ENCODE measurements around the gene KIRREL3.

The KIRREL3 gene

GRCh38 chr11:126420698-126421256 is 579.8 kb downstream of the KIRREL3 start:
- no peak overlapping the region for H3K4me3 ChIP-seq (replicated peaks; ENCODE audit: insufficient read depth, low read length)
- no peak for TF ChIP-seq REST (IDR thresholded peaks at IDR 0.05; ENCODE audit: insufficient replicate concordance, low read depth)
- no peak for TF ChIP-seq GABPA (IDR thresholded peaks at IDR 0.05; ENCODE audit: low read depth)
- no peak for TF ChIP-seq CTCF (IDR thresholded peaks at IDR 0.05; ENCODE audit: insufficient read depth, low read length)
- no peak for TF ChIP-seq SPI1 (IDR thresholded peaks at IDR 0.05; ENCODE audit: borderline replicate concordance, low read depth)
- H3K27me3 ChIP-seq (ENCODE audit: insufficient read depth, poor library complexity, severe bottlenecking) = no peaks in the 10 kb centered on the region
- no peak for DNase-seq (ENCODE audit: low read depth in 1 of 2, low spot score in 1 of 2)
- no peak overlapping the region; the same call in 1 of the 2 replicates for H3K27ac ChIP-seq (replicated peaks)

- Histone ChIP-seq H3K27ac (replicated peaks) (peak overlapping the region; percentile 34), H3K27me3 (ENCODE audit: insufficient read depth, poor library complexity, severe bottlenecking) (no peaks in the 10 kb centered on the region), H3K4me3 (replicated peaks; ENCODE audit: insufficient read depth, low read length) (no peak overlapping the region)
- peak; percentile 22 to 30 for DNase-seq (ENCODE audit: low read depth in 1 of 2, low spot score in 1 of 2)
- TF ChIP-seq POLR2AphosphoS5 (IDR thresholded peaks at IDR 0.05; ENCODE audit: low read depth) (no peak), GABPA (IDR thresholded peaks at IDR 0.05; ENCODE audit: low read depth) (no peak), CTCF (IDR thresholded peaks at IDR 0.05; ENCODE audit: insufficient read depth, low read length) (no peak), SPI1 (IDR thresholded peaks at IDR 0.05; ENCODE audit: borderline replicate concordance, low read depth) (peak; percentile 88), REST (IDR thresholded peaks at IDR 0.05; ENCODE audit: insufficient replicate concordance, low read depth) (no peak)
Measured at GRCh38 chr11:126419801-126420697, 580.5 kb downstream of the KIRREL3 start.

- no peak for TF ChIP-seq GABPA (IDR thresholded peaks at IDR 0.05; ENCODE audit: low read depth)
- TF ChIP-seq CTCF (IDR thresholded peaks at IDR 0.05; ENCODE audit: insufficient read depth, low read length) = no peak
- TF ChIP-seq POLR2AphosphoS5 (IDR thresholded peaks at IDR 0.05; ENCODE audit: low read depth) = no peak
- TF ChIP-seq REST (IDR thresholded peaks at IDR 0.05; ENCODE audit: insufficient replicate concordance, low read depth) = no peak
- no peak for TF ChIP-seq SPI1 (IDR thresholded peaks at IDR 0.05; ENCODE audit: borderline replicate concordance, low read depth)
- Histone ChIP-seq H3K27ac (replicated peaks) (no peak overlapping the region), H3K4me3 (replicated peaks; ENCODE audit: insufficient read depth, low read length) (no peak overlapping the region), H3K27me3 (ENCODE audit: insufficient read depth, poor library complexity, severe bottlenecking) (no peaks in the 10 kb centered on the region)
- DNase-seq (ENCODE audit: low read depth in 1 of 2, low spot score in 1 of 2) = no peak
Measured at GRCh38 chr11:126418887-126419286, 581.7 kb downstream of the KIRREL3 start.

Measured in HL-60 (cell line).